HG02884 (cell line): Measurements from ENCODE around the gene RBM43.

Source experiments
- ATAC-seq: cut with Tn5 transposase; IDR thresholded peaks from one replicate; pipeline ENCODE4 v1.9.1; 2021; ENCODE audit warnings: mild to moderate bottlenecking, moderate library complexity; ENCODE audit not compliant: unreplicated experiment

RBM43 gene

GRCh38 chr2:151230627-151231140, 31.0 kb downstream of the RBM43 start:
- no peak for ATAC-seq

GRCh38 chr2:151228847-151229512, 32.7 kb downstream of the RBM43 start:
- no peak for ATAC-seq

GRCh38 chr2:151217343-151217742, 44.3 kb downstream of the RBM43 start:
- ATAC-seq, result no peak

- no peak for ATAC-seq
These were observed 54.6 kb downstream of the RBM43 start for GRCh38 chr2:151207100-151207499.

- ATAC-seq, result no peak
These were observed 55.2 kb downstream of the RBM43 start for GRCh38 chr2:151206446-151206968.

- ATAC-seq, result no peak
These were observed 56.1 kb downstream of the RBM43 start for GRCh38 chr2:151205571-151205970.

- no peak for ATAC-seq
These were observed 56.9 kb downstream of the RBM43 start for GRCh38 chr2:151204756-151205155.

GRCh38 chr2:151200844-151201243, 60.8 kb downstream of the RBM43 start:
- ATAC-seq, result no peak

- no peak for ATAC-seq
These were observed 61.4 kb downstream of the RBM43 start for GRCh38 chr2:151200277-151200676.

GRCh38 chr2:151198645-151199044, 63.0 kb downstream of the RBM43 start:
- no peak for ATAC-seq
